ENCODE measurements around the gene GPR180. TPM values are rescaled to one million over a fixed set of nuclear protein-coding genes. Genes with fewer than 3 reads are reported as not detected.

Gene GPR180
- total and polyA plus RNA-seq, 2 of the 13 experiments (the other 11 are each of a cell fraction or from before 2014, with no cell fraction given), result not detected

GRCh38 chr13:94601446-94602431 is at the start of gene GPR180 (continued):
- TF ChIP-seq AFF4 (CRISPR knock-in tag; IDR thresholded peaks at IDR 0.05), result no peak
- no peak for TF ChIP-seq HDAC6 (IDR thresholded peaks at IDR 0.05; ENCODE audit: low read depth, low read length)
- TF ChIP-seq ZNF556 (CRISPR knock-in tag; IDR thresholded peaks at IDR 0.05; ENCODE audit: borderline replicate concordance), result peak; percentile 68; the same call in 1 of the 2 replicates
- TF ChIP-seq ZNF746 (CRISPR knock-in tag; IDR thresholded peaks at IDR 0.05), result no peak
- TF ChIP-seq GABPB1 (CRISPR knock-in tag; IDR thresholded peaks at IDR 0.05), result peak; percentile 27; the same call in 1 of the 2 replicates
- no peak for TF ChIP-seq MAFG (CRISPR knock-in tag; IDR thresholded peaks at IDR 0.05)
- no peak for TF ChIP-seq NFIB (CRISPR knock-in tag; IDR thresholded peaks at IDR 0.05; ENCODE audit: borderline replicate concordance)
- no peak for TF ChIP-seq PRMT3 (CRISPR knock-in tag; IDR thresholded peaks at IDR 0.05; ENCODE audit: borderline replicate concordance, low read depth)
- 0 out of 2 replicates have a peak, but pooled peaks have one; percentile 24 for TF ChIP-seq ZNF263 (CRISPR knock-in tag; IDR thresholded peaks at IDR 0.05)
- TF ChIP-seq ATM (IDR thresholded peaks at IDR 0.05; ENCODE audit: borderline replicate concordance), result no peak
- TF ChIP-seq ISL2 (CRISPR knock-in tag; IDR thresholded peaks at IDR 0.05), result no peak
- no peak for TF ChIP-seq MXD1 (CRISPR knock-in tag; IDR thresholded peaks at IDR 0.05)
- TF ChIP-seq ZNF768 (CRISPR knock-in tag; IDR thresholded peaks at IDR 0.05), result 0 out of 2 replicates have a peak, but pooled peaks have one; percentile 26
- TF ChIP-seq ZNF724P (CRISPR knock-in tag; IDR thresholded peaks at IDR 0.05; ENCODE audit: borderline replicate concordance), result no peak
- no peak for TF ChIP-seq ZNF576 (CRISPR knock-in tag; IDR thresholded peaks at IDR 0.05)
- TF ChIP-seq TFAP4 (IDR thresholded peaks at IDR 0.05; ENCODE audit: borderline replicate concordance, low read depth), result no peak
- no peak for TF ChIP-seq JARID2 (CRISPR knock-in tag; IDR thresholded peaks at IDR 0.05; ENCODE audit: insufficient replicate concordance)
- TF ChIP-seq ZNF670 (CRISPR knock-in tag; IDR thresholded peaks at IDR 0.05; ENCODE audit: borderline replicate concordance), result no peak
- TF ChIP-seq ZNF205 (CRISPR knock-in tag; IDR thresholded peaks at IDR 0.05), result no peak
- TF ChIP-seq ZNF512 (CRISPR knock-in tag; IDR thresholded peaks at IDR 0.05), result no peak
- no peak for TF ChIP-seq ATAD3A (CRISPR knock-in tag; IDR thresholded peaks at IDR 0.05)
